NOMO-1 treated with DMSO at 0.1 percent for 48 hours (cell line): ENCODE measurements around the gene FAHD2B.
"Not testable (repeated sequence)": the region's sequence is repeated elsewhere in the genome, so short reads cannot be mapped to it uniquely, and the experiment has no call there.

ENCODE experiments used
- DNase-seq: peaks from one replicate; lab custom pipeline; 2025; ENCODE audit not compliant: unreplicated experiment; lab: John Stamatoyannopoulos, UW

The FAHD2B gene, protein sequence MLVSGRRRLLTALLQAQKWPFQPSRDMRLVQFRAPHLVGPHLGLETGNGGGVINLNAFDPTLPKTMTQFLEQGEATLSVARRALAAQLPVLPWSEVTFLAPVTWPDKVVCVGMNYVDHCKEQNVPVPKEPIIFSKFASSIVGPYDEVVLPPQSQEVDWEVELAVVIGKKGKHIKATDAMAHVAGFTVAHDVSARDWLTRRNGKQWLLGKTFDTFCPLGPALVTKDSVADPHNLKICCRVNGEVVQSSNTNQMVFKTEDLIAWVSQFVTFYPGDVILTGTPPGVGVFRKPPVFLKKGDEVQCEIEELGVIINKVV

DNA sequence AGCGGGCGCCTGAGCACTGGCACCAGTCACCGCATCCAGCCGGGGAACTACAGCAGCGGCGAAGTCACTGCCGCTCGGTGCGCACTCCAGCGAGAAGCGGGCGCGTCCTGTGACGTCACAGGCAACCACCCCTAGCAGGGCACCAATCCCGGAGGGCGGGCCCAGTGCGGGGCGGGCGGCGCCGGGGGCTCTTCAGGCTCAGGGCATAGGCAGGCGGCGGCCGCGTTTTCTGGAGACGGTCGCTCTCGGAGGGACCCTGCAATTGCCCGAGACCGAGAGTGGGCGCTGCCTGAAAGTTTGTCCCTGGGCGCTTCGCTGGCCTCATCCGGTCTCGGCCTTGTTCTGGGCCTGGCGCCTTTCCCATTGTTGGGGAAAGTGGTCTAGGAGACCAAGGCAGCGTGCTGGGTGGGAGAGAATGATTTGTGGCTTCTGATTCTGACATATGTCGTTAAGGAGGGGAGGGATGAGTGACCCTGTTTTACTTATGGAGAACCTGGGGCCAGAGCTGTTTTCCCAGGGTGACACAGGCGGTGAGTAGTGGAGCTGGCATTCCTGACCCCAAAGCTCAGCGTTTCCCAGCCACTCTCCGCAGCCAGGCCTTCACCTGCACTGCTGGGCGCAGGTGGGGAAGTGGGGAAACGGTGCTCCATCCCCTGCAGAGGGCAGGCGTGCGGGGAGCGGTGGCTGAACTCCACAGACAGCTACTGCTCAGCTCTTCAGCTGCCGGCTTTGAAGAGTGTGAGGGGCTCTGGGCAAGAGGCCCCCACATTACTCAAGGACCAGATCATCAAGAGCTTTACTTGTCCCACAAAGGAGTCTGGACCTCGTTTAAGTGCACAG, at the start of gene FAHD2B:
Gene FAHD2B (minus strand): TSS at position 111 of the 840 bp plus-strand sequence. CDS start 3,176 bp downstream, outside the sequence.
- DNase-seq: peak; percentile 68

DNA sequence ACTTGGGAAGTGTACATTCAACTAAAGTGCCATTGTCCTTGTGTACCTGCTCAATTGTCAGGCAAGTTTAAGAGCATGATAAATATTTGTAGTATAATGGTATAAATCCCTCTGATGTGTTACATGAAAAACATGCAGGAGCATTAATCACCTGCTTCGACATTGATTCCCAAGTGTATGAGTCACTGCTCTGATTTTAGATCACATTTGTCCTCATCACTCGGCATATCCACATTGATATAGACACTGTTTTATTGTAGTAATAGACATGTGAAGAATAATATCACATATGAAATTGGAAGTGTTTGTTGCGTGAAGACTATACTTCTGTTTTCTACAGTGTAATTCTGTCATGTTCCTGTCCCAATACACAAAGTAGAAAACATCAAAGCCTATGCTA, 49.3 kb upstream of the FAHD2B start:
- not testable (repeated sequence) for DNase-seq

DNA sequence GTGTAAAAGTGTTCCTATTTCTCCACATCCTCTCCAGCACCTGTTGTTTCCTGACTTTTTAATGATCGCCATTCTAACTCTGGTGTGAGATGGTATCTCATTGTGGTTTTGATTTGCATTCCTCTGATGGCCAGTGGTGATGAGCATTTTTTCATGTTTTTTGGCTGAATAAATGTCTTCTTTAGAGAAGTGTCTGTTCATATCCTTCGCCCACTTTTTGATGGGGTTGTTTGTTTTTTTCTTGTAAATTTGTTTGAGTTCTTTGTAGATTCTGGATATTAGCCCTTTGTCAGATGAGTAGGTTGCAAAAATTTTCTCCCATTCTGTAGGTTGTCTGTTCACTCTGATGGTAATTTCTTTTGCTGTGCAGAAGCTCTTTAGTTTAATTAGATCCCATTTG, 34.4 kb upstream of the FAHD2B start:
- not testable (repeated sequence) for DNase-seq

DNA sequence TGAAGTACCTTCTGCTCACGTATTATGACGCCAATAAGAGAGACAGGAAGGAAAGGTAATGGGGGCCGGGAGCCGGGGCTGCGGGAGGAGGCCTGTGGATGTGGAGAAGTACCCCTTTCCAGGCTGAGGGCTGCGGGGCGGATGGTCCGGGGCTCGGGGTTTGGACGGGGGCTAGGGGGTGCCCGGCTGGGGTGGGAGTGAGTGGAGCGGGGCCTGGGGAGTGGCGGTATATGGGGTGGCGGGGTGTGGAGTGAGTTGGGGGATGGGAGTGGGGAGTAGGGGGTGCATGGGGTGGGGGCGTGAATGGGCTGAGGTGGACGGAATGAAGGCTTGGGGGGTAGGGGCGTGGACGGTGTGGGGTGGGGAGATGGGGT, 19.2 kb upstream of the FAHD2B start:
- not testable (repeated sequence) for DNase-seq

DNA sequence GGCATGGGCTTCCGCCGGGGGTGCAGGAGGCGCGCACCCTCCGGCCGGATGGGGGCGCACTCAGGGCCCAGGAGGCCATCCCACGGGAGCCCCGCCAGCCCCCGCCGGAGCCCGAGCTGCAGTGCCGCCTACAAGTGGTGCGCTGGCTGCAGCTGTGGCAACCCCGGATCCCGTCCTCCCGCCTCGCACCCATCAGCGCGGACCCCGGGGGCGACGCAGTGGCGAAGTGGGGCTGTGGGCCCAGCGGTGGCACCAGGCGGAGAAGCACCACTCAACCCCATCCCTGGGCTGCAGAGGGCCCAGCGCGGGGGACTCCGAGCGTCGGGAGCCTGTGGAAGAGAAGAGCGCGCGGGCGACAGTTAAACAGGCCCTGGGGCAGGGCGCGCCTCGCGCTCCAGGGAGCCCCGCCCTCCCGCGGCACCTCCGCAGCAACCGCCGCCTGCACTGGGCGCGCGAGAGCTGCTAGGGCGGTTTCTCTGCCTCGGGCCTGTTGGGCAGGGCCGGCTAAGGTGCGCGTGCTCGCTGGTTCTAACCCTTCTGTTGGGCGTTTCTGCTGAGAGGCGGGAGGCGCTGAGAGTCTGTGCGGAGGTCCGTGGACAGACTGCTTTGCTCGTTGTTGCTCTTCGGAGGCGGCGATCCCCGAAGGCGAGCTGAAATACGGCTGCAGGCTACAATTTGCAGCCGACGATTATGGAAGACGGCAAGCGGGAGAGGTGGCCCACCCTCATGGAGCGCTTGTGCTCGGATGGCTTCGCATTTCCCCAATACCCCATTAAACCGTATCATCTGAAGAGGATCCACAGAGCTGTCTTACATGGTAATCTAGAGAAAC, 18.6 kb upstream of the FAHD2B start, which contains the start of gene ANKRD36:
Gene ANKRD36 (plus strand): TSS at position 104 of the 832 bp plus-strand sequence. CDS start 587 bp downstream, at position 691.
- DNase-seq: not testable (repeated sequence)

DNA sequence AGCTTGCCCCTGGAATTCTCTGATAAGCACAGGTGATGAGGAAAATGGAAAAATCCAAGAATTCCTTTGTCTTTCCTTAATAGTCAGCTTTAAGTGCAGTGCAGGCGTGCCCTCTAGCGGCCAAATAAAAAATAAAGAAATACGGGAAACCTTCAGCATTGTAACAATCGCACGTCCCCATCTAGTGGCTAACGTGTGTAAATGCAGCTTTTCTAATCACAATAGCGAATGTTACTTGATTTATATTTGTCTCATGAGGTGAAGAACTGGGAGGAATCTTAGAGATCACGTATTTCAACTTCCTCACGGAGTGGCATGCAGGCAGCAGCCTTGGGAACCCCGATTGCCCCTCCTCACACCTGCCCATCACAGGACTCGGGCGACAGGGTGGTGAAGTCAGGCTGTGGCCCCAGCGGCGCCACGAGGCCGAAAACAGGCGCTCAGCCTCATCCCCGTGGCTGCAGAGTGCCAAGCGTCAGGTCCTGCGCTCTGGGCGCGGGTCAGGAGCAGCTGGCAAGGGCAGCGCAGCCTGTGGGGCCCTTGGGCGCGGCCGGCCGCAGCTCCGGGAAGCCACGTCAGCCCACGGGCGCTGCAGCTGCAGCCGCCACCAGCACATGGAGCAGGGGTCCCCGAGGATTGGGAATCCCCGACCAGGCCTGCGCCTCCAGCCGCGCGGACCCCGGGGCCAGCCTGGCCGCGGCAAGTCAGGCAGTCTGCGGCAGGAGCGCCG, 17.8 kb upstream of the FAHD2B start:
- DNase-seq: not testable (repeated sequence)

DNA sequence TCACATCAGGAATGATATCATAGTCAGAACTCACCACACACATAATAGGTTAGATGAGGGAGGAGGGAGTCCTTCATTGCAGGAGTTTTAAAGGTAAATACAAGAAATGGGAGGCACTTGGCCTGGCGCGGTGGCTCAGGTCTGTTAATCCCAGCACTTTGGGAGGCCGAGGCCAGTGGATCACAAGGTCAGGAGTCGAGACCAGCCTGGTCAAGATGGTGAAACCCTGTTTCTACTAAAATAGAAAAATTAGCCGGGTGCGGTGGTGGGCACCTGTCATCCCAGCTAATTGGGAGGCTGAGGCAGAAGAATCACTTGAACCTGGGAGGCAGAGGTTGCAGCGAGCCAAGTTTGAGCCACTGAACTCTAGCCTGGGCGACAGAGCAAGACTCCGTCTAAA, 16.6 kb upstream of the FAHD2B start:
- not testable (repeated sequence) for DNase-seq

DNA sequence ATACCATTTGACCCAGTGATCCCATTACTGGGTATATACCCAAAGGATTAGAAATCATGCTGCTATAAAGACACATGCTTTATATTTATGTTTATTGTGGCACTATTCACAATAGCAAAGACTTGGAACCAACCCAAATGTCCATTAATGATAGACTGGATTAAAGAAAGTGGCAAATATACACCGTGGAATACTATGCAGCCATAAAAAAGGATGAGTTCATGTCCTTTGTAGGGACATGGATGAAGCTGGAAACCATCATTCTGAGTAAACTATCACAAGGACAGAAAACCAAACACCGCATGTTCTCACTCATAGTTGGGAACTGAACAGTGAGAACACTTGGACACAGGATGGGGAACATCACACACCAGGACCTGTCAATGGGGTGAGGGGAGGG, 12.2 kb upstream of the FAHD2B start:
- not testable (repeated sequence) for DNase-seq

DNA sequence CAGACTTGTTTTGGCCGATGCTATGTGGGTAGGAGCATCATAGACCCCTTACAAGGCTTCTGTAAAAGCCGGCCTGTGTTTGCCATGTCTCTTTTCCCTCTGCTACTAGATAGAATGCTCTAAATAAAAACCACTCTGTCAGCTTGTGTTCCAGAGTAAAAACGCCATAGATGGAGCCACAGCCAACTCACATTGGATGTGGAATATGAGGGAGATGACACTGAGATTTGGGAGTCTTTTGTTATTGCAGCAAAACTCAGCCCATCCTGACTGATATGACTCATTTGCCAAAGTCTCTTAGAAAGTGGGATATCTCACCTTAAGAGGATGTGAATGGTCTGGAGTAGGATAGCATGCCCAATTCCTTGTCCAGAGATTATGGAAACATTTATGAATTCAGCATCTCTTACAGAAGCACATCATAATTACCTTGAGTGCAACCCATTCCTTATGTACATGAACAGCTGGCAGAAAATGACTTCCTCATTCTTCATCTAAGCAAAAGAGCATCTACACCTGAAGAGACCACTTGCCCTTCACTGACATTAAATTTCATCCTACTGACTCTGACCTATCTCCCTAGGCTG, 4.2 kb upstream of the FAHD2B start:
- not testable (repeated sequence) for DNase-seq

DNA sequence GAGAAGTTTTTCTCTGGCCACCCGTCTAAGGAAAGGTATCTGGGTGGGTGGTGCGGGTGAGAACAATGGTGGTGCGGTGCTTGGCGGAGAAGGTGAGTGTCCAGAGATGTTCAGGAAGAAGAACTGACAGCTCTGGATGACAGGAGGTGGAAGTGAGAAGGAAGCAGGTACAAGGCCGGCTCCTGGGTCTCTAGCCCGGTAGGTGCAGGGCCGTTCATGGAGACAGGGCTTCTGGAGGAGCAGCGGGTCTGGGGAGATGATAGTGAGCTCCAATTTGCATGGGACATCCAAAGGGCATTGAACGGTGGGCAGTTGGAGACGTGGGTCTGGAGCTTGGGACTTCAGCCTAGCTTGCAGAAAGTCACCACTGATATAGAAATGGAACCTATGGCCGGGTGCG, 979 bp upstream of the FAHD2B start:
- DNase-seq: no peak

DNA sequence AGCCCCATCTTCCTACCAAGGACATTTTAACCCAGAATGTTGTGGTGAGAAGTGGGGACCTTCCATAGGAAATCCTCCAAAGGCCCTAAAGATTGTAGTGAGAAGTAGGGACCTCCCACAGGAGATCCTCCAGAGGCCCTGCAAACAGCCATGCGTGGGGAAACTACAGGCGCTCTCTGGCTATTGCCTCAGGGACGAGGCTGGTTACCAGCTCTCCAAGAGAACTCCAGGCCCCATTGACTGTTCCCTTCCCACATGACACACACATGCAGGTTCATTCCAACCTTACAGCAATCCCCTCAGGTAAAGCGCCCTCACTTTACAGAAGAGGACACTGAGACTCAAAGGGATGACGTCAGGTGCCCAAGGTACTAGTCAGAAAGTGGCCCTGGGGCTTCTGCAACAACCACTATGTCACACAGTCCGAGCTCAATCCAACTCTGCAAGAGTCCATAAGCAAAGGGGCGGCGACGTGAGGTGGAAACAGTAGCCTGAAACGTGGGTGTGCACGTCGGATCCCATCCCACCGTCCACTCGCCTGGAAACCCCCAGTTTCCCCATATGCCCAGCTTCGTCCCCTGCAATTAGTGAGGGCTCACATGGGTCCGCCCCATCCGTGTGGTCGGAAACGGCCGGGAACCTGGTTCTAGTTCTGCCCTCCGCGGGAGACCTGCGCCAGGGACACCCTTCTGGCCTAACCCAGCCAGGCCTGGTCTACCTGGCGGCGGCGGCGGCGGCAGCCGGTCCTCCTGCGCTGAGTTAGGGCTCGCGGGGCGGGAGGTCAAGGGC, 505 bp downstream of the FAHD2B start:
- not testable (repeated sequence) for DNase-seq

DNA sequence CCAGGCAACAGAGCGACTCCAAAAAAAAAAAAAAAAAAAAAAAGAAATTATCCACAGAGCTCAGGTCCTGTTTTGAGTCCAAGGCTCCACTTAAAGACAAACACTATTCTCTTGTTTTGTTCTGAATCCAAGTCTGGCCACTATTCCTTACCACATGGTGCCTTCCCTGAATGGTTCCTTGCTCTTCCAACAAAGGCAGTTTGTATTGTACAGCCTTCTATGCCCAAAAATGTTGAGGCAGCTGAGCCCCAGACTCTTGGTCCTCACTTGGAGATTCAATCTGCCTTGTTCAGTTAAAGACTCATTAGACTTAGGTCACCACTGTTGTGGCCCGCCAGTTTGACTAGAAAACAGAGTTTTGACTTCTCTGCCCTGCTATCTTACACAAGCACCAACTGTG, 1.7 kb downstream of the FAHD2B start:
- not testable (repeated sequence) for DNase-seq

DNA sequence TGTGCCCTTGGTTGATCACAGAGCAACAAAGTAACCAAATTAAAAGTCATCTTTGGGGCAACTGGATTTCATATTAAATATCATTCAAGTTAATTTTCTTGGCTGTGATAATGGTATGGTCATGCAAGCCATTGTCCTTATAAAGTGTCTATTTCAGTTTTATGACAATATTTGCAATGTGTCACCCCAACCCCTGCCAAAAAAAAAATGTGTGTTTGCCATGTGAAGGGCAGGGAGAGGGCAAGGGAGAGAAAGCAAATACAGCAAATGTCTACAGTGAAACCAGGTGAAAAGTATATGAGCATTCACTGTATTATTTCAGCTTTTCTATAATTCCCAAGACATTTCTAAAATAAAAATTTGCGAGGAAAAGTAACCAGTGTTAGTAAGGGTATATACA, 6.0 kb downstream of the FAHD2B start:
- not testable (repeated sequence) for DNase-seq

DNA sequence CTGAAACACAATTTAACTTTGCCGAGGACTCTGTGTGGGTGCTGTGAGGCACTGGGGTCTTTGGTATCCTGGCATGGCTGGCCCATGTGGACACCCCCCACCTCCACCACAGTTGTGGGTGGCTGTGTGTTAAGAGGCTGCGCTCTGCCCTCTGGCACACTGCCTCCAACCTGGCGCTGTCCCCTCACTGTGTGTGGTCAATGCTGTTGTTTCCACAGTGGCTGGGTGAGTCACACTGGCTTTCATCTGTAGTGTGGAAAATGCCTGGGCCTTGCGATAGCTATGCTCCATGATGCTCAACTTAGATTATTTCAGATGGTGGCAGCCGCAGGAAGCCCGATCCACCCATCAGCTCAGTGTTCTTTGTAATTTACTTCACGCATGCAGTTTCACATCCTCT, 9.6 kb downstream of the FAHD2B start:
- not testable (repeated sequence) for DNase-seq

DNA sequence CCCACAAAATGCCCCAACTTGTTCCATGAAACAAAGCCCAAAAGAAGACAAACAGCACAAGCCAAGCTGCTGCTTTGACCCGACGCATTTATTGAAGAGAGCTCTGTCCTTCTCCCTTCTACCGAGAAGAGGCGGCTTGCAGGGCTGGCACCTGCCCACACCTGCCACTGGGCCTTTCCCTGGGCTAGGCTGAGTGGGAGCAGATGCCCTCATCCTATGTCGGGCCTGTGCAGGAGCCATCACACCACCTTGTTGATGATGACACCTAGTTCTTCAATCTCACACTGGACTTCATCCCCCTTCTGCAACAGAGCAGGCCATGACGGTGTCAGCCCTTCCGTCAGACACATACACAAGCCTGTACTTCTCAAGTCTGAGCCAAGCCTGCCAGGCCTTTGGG, 11.2 kb downstream of the FAHD2B start:
- DNase-seq: not testable (repeated sequence)

DNA sequence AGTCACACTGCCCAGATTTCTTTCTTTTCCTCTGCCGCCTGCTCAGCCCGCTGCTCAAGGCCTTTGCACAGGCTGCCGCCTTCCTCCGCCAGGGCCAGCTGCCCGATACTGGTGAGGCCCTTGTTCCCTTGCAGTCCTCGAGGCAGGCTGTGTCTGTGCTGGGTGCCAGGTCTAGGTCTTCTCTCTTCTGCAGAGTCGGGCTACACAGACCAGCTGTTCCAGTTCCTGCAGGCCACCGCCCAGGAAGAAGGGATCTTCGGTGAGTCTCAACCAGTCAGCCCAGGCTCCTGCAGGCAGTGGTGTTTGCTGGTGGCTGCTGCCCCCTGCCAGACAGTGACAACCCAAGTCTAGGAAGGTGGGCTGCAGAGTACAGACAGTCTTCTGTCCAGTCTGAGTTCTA, 12.5 kb downstream of the FAHD2B start:
- not testable (repeated sequence) for DNase-seq

DNA sequence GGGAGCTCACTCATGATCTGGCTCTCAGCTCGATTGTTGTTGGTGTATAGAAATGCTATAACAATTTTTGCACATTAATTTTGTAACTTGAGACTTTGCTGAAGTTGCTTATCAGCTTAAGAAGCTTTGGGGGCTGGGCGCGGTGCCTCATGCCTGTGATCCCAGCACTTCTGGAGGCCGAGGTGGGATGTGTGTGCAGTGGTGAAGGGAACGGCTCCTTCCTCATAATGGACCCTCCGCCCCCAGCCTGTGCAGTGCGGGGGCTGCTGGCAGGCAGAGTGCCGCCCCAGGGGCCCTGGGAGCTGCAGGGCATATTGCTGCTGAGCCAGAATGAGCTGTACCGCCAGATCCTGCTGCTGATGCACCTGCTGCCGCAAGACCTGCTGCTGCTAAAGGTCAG, 13.8 kb downstream of the FAHD2B start:
- not testable (repeated sequence) for DNase-seq

DNA sequence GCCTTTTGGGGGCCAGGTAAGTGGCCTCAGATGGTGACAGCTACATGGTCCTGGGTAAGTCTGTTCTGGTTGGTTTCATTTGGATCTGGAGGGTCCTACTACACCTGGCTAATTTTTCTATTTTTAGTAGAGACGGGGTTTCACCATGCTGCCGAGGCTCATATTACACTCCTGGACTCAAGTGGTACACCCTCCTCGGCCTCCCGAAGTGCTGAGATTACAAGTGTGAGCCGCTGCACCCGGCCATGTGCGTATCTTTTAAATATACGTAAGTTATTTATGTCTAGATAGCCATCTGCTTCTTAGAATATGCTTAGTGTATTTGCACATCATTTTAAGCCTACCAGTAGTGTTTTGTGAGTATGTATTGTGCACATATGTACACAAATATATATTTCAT, 17.5 kb downstream of the FAHD2B start:
- not testable (repeated sequence) for DNase-seq

DNA sequence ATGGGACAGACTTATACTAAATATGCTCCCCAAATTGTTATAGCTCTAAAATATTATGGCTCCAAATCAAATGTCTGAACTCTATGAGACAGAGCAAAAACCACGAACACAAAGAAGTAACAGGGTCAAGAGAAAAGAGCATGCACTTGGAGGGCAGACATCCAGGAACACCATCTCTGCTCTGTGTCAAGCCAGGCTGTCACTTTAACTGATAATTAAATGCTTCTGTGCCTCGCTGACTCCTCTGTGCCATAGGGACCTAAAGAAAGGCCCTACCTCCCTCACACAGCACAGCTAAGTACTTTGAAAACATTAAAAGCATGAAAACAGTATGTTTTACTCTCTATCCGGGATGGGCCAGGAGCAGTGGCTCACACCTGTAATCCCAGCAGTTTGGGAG, 23.8 kb downstream of the FAHD2B start:
- not testable (repeated sequence) for DNase-seq
